K562 (cell line): ENCODE measurements around the gene RSPH3. TPM values are rescaled to one million over a fixed set of nuclear protein-coding genes. Genes with fewer than 3 reads are reported as not detected.

Experiments used
- ATAC-seq: fragments of 200-7000 bp; cut with Tn5 transposase; 3 replicates; pipeline ENCODE4 v1.9.1; 2020; ENCODE audit warnings: moderate library complexity
- BruUV-seq: library from RNA; stranded (reverse); fragments of 400-500 nt; replicated peaks from 2 replicates; lab custom pipeline; 2021; lab: Mats Ljungman, UMichigan
- CTCF ChIA-PET: fragments of 300-600 bp; formaldehyde crosslinking; extraction: SDS; loops from one replicate; lab custom pipeline; 2021; ENCODE audit warnings: low intra/inter-chr PET ratio; lab: Yijun Ruan, JAX
- POLR2A ChIA-PET: fragments of 300-600, 350-650 bp; sonication (Branson Sonifier 250); formaldehyde crosslinking; extraction: SDS; loops from one replicate; lab custom pipeline; 2021; ENCODE audit warnings: antibody characterized with exemption, inconsistent platforms; lab: Yijun Ruan, JAX
- DNase-seq, 4 experiments: peaks; one replicate each; pipeline versions ENCODE4 v3.0.0 to v3.0.0-alpha.2; 2011 to 2018; ENCODE audit warnings: low spot score in 3 of 4, mixed read lengths in 3 of 4; ENCODE audit errors: extremely low read depth in 1 of 4
- FAIRE-seq: peaks from 2 replicates; lab custom pipeline; 2011; peaks lifted over from hg19 to GRCh38; lab: Jason Lieb, UNC
- H2AFZ ChIP-seq: 2 replicates; pipeline ENCODE4 v1.6.0; 2011; ENCODE audit warnings: low read depth, low read length, control low read depth, inconsistent platforms
- H3K27ac ChIP-seq: fragments of 200-600 bp; 3 replicates; pipeline ENCODE4 v1.8.0; 2011; ENCODE audit warnings: low read depth, mild to moderate bottlenecking, control low read depth, inconsistent platforms, low read length, moderate library complexity, mixed read lengths; ENCODE audit errors: extremely low read depth
- H3K27me3 ChIP-seq, 2 experiments: fragments of 300-600 bp in 1 of 2; 2 replicates in 1 of 2; 3 replicates in 1 of 2; pipeline versions ENCODE4 v1.6.0 to v1.8.0; 2011; ENCODE audit warnings: inconsistent platforms in 2 of 2, low read length in 2 of 2, mild to moderate bottlenecking in 1 of 2, mixed read lengths in 1 of 2, moderate library complexity in 1 of 2; ENCODE audit not compliant: control insufficient read depth in 2 of 2, insufficient read depth in 2 of 2
- H3K36me3 ChIP-seq: fragments of 300-600 bp; 3 replicates; pipeline ENCODE4 v1.8.0; 2011; ENCODE audit warnings: mild to moderate bottlenecking, low read length, inconsistent platforms; ENCODE audit not compliant: control insufficient read depth, insufficient read depth
- H3K4me1 ChIP-seq, 2 experiments: fragments of 200-600 bp in 1 of 2; replicated peaks in 1 of 2; 2 replicates in 1 of 2; 3 replicates in 1 of 2; pipeline versions ENCODE4 v1.5.1 to v1.8.0; 2011; ENCODE audit warnings: inconsistent platforms in 2 of 2, low read length in 2 of 2, mild to moderate bottlenecking in 1 of 2, mixed read lengths in 1 of 2, moderate library complexity in 1 of 2; ENCODE audit not compliant: control insufficient read depth in 2 of 2, insufficient read depth in 2 of 2
- H3K4me2 ChIP-seq: 2 replicates; pipeline ENCODE4 v1.6.1; 2011; ENCODE audit warnings: low read length, control low read depth, inconsistent platforms, mixed read lengths; ENCODE audit not compliant: insufficient read depth
- H3K4me3 ChIP-seq: fragments of 200-600 bp; sonication (generic), shearing (Covaris generic); 2 replicates; pipeline ENCODE4 v1.5.1; 2016; ENCODE audit warnings: control low read depth, inconsistent platforms
- H3K79me2 ChIP-seq: fragments of 200-600 bp; 3 replicates; pipeline ENCODE4 v1.8.0; 2011; ENCODE audit warnings: low read length, inconsistent platforms; ENCODE audit not compliant: control insufficient read depth, insufficient read depth
- H3K9ac ChIP-seq, 2 experiments: 2 replicates each; pipeline versions ENCODE4 v1.6.0 to v1.6.1; 2011; ENCODE audit warnings: low read depth in 2 of 2, low read length in 2 of 2, control low read depth in 1 of 2, inconsistent platforms in 1 of 2, mild to moderate bottlenecking in 1 of 2, mixed read lengths in 1 of 2; ENCODE audit not compliant: insufficient read depth in 1 of 2
- H3K9me1 ChIP-seq: one replicate; pipeline ENCODE4 v1.6.0; 2011; ENCODE audit warnings: inconsistent platforms, mild to moderate bottlenecking, low read length, moderate library complexity; ENCODE audit not compliant: control insufficient read depth, insufficient read depth
- H3K9me3 ChIP-seq: replicated peaks from 2 replicates; pipeline ENCODE4 v1.5.1; 2011; ENCODE audit warnings: low read depth, low read length, inconsistent platforms; ENCODE audit not compliant: control insufficient read depth, insufficient read depth
- H4K20me1 ChIP-seq: replicated peaks from 2 replicates; pipeline ENCODE4 v1.6.1; 2011; ENCODE audit warnings: low read length, inconsistent platforms, mixed read lengths; ENCODE audit not compliant: control insufficient read depth, insufficient read depth
- CBX1 ChIP-seq: sonication (generic); IDR thresholded peaks from 2 replicates; pipeline ENCODE4 v1.6.1; 2016; ENCODE audit warnings: antibody characterized with exemption, low read depth, mild to moderate bottlenecking
- GATAD2A ChIP-seq: fragments of 450-650 bp; IDR thresholded peaks from 2 replicates; pipeline ENCODE4 v1.6.1; 2017
- POLR2AphosphoS5 ChIP-seq: IDR thresholded peaks from 2 replicates; pipeline ENCODE4 v1.6.1; 2011; ENCODE audit warnings: mild to moderate bottlenecking, low read depth, low read length, moderate library complexity; ENCODE audit not compliant: control insufficient read depth, insufficient read depth
- POLR2G ChIP-seq: fragments of 200-400 bp; formaldehyde crosslinking; IDR thresholded peaks from 2 replicates; pipeline ENCODE4 v1.6.1; 2017; ENCODE audit warnings: low read depth, mild to moderate bottlenecking, antibody characterized with exemption, low read length, moderate library complexity
- SRSF3 ChIP-seq: fragments of 200-400 bp; formaldehyde crosslinking; IDR thresholded peaks from 2 replicates; pipeline ENCODE4 v1.6.1; 2016; ENCODE audit warnings: mild to moderate bottlenecking, low read length, moderate library complexity; ENCODE audit not compliant: insufficient read depth
- TFAP4 ChIP-seq: sonication (generic); formaldehyde crosslinking; IDR thresholded peaks from 2 replicates; pipeline ENCODE4 v1.8.0; 2022; ENCODE audit warnings: missing genetic modification reagents, mild to moderate bottlenecking, moderate library complexity, borderline replicate concordance
- ZKSCAN3 ChIP-seq: fragments of 250-450 bp; sonication (Bioruptor Pico); IDR thresholded peaks from 2 replicates; pipeline ENCODE4 v1.4.0; 2020
- ZNF165 ChIP-seq: fragments of 250-450 bp; sonication (Bioruptor Pico); IDR thresholded peaks from 2 replicates; pipeline ENCODE4 v1.4.0; 2020; ENCODE audit warnings: borderline replicate concordance
- WGBS: fragments of 100-300 bp; shearing (Covaris generic); methylation state at CpG from one replicate; pipeline ENCODE4 v1.1.6; 2016; ENCODE audit warnings: low coverage, mixed read lengths; ENCODE audit not compliant: insufficient coverage; ENCODE audit errors: missing lambda C conversion rate; 5-methylcytosine and 5-hydroxymethylcytosine counted together
- in situ Hi-C: fragments of 300-500 bp; cut with MboI; formaldehyde crosslinking; loops from 4 replicates; pipeline ENCODE4 v1.15.0; 2018; ENCODE audit warnings: inconsistent platforms, mixed read lengths
- intact Hi-C: fragments of 100-400 bp; cut with micrococcal nuclease; formaldehyde crosslinking; loops from 2 replicates; pipeline ENCODE4 v1.14.2; 2022
- polyA plus RNA-seq, 8 experiments: library from polyadenylated mRNA; depleted of rRNA in 4 of 8; stranded (reverse) in 5 of 8; unstranded in 3 of 8; fragments of >200 nt; fragmentation: Nextera tagmentation in 2 of 8; fragmentation: Illumina TruSeq in 1 of 8; extraction: Ambion mirVana in 2 of 8; extraction: Trizol in 1 of 8; gene quantifications; 2 replicates each; pipeline versions ENCODE4 v1.2.1 to v1.2.3, GENCODE V29; 2011 to 2014; ENCODE audit warnings: inconsistent platforms in 1 of 8, missing spikeins in 1 of 8
- total RNA-seq, 7 experiments: library from RNA; depleted of rRNA in 6 of 7; stranded (reverse); fragments of >200 nt in 6 of 7; fragmentation: Illumina TruSeq in 2 of 7; extraction: Trizol in 2 of 7; gene quantifications; 2 replicates each; pipeline versions ENCODE4 v1.2.1 to v1.2.3, GENCODE V29; 2011 to 2021; ENCODE audit warnings: low replicate concordance in 1 of 7
- TF ChIP-seq, protein P1 (sequence below), 3 experiments: fragments of 200-800 bp in 1 of 3; fragments of 250-450 bp in 1 of 3; fragments of 450-650 bp in 1 of 3; sonication (Bioruptor Pico) in 1 of 3; sonication (Bioruptor generic) in 1 of 3; formaldehyde crosslinking in 1 of 3; IDR thresholded peaks; 2 replicates each; pipeline versions ENCODE4 v1.6.1 to v1.8.0; 2016 to 2022; ENCODE audit warnings: mild to moderate bottlenecking in 2 of 3, missing genetic modification characterization in 2 of 3, missing compliant biosample characterization in 1 of 3, moderate library complexity in 1 of 3
- TF ChIP-seq, protein P2 (sequence below): fragments of 450-650 bp; IDR thresholded peaks from 2 replicates; pipeline ENCODE4 v1.6.1; 2016; ENCODE audit warnings: antibody characterized with exemption
- TF ChIP-seq, protein P3 (sequence below): fragments of 450-650 bp; conservative IDR thresholded peaks from 2 replicates; pipeline ENCODE4 v1.6.1; 2016; ENCODE audit warnings: missing genetic modification characterization, low read depth, mild to moderate bottlenecking, missing compliant biosample characterization, moderate library complexity

RSPH3 gene
- total and polyA plus RNA-seq, 9 of the 15 experiments (the other 6 are each of a cell fraction or from before 2014, with no cell fraction given) = 0.52 to 2.9 (median 1.5) TPM

DNA sequence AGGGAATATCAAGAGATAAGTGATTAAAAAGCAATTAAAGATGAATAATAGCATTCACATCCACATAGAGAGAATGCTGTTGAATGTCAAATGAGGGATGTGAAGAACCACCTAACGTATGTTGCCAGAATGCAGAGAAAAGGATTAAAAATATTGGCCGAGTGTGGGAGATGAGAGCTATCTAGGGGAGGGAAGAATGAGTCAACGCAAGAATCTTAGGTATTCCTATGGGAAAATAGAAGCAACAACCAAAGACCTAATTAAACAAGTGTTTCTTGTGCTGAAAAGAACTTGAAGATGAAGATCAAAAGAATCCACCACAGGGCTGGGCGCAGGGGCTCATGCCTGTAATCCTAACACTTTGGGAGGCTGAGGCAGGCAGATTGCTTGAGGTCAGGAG, 12.2 kb upstream of the RSPH3 start:
- DNase-seq (no peak), ATAC-seq (no peak), FAIRE-seq (no peak)
- Histone ChIP-seq H3K36me3 (no peaks in the 10 kb centered on the region), H3K4me2 (no peak overlapping the region), H3K27me3 (peaks cover 15 to 22% of the 10 kb centered on the region in 2 experiments; a peak in 4 of 5 replicates), H3K9me1 (no peaks in the 10 kb centered on the region), H2AFZ (no peak overlapping the region), H3K4me1 (no peaks in the 10 kb centered on the region; a peak in 1 of 5 replicates), H3K9ac (no peak overlapping the region), H3K4me3 (no peak overlapping the region), H3K27ac (no peak overlapping the region), H4K20me1 (no peaks in the 10 kb centered on the region), H3K9me3 (no peaks in the 10 kb centered on the region; the same call in 1 of the 2 replicates), H3K79me2 (no peaks in the 10 kb centered on the region)
- in situ Hi-C loops (no loop called here), intact Hi-C loops (no loop called here)
- ChIA-PET CTCF (no interaction called here), POLR2A (no interaction called here)
- BruUV-seq = no TSS peak
- WGBS = 15% methylated on average over 4 of the region's 4 CpGs
- TF ChIP-seq POLR2AphosphoS5 (no peak), POLR2G (no peak), TFAP4 (CRISPR knock-in tag) (no peak), ZNF165 (CRISPR knock-in tag) (no peak), ZKSCAN3 (CRISPR knock-in tag) (no peak), SRSF3 (no peak), CBX1 (no peak), GATAD2A (no peak)
- TF ChIP-seq, protein P1, sequence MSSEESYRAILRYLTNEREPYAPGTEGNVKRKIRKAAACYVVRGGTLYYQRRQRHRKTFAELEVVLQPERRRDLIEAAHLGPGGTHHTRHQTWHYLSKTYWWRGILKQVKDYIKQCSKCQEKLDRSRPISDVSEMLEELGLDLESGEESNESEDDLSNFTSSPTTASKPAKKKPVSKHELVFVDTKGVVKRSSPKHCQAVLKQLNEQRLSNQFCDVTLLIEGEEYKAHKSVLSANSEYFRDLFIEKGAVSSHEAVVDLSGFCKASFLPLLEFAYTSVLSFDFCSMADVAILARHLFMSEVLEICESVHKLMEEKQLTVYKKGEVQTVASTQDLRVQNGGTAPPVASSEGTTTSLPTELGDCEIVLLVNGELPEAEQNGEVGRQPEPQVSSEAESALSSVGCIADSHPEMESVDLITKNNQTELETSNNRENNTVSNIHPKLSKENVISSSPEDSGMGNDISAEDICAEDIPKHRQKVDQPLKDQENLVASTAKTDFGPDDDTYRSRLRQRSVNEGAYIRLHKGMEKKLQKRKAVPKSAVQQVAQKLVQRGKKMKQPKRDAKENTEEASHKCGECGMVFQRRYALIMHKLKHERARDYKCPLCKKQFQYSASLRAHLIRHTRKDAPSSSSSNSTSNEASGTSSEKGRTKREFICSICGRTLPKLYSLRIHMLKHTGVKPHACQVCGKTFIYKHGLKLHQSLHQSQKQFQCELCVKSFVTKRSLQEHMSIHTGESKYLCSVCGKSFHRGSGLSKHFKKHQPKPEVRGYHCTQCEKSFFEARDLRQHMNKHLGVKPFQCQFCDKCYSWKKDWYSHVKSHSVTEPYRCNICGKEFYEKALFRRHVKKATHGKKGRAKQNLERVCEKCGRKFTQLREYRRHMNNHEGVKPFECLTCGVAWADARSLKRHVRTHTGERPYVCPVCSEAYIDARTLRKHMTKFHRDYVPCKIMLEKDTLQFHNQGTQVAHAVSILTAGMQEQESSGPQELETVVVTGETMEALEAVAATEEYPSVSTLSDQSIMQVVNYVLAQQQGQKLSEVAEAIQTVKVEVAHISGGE (CRISPR knock-in tag; IDR thresholded peaks at IDR 0.05) = no peak
- TF ChIP-seq, protein P2, sequence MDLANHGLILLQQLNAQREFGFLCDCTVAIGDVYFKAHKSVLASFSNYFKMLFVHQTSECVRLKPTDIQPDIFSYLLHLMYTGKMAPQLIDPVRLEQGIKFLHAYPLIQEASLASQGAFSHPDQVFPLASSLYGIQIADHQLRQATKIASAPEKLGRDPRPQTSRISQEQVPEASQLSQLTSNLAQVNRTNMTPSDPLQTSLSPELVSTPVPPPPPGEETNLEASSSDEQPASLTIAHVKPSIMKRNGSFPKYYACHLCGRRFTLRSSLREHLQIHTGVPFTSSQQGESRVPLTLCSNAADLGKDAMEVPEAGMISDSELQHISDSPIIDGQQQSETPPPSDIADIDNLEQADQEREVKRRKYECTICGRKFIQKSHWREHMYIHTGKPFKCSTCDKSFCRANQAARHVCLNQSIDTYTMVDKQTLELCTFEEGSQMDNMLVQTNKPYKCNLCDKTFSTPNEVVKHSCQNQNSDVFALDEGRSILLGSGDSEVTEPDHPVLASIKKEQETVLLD = no peak
- TF ChIP-seq, protein P3, sequence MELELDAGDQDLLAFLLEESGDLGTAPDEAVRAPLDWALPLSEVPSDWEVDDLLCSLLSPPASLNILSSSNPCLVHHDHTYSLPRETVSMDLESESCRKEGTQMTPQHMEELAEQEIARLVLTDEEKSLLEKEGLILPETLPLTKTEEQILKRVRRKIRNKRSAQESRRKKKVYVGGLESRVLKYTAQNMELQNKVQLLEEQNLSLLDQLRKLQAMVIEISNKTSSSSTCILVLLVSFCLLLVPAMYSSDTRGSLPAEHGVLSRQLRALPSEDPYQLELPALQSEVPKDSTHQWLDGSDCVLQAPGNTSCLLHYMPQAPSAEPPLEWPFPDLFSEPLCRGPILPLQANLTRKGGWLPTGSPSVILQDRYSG = no peak
